Hematopoietic multipotent progenitor cell treated with erythropoietin and hydrocortisone succinate and interleukin-3 and kit ligand, for 15 days (in vitro differentiated cells): ENCODE measurements around the gene DYNC2I2.
A peak's percentile ranks its signal among the peaks of the same experiment; 100 is the strongest.

Experiments used
- DNase-seq: peaks from one replicate; pipeline ENCODE4 v3.0.0-alpha.2; 2015; ENCODE audit warnings: low spot score

The DYNC2I2 gene

GRCh38 chr9:128636024-128636390 lies 20.6 kb downstream of the DYNC2I2 start:
- no peak for DNase-seq

- no peak for DNase-seq
These were observed 21.2 kb downstream of the DYNC2I2 start for GRCh38 chr9:128635266-128636023.

- no peak for DNase-seq
These were observed 21.9 kb downstream of the DYNC2I2 start for GRCh38 chr9:128634651-128635262.

GRCh38 chr9:128634111-128634510 lies 22.5 kb downstream of the DYNC2I2 start:
- no peak for DNase-seq

- no peak for DNase-seq
These were observed 23.0 kb downstream of the DYNC2I2 start for GRCh38 chr9:128633601-128634000.

GRCh38 chr9:128633057-128633456 lies 23.6 kb downstream of the DYNC2I2 start:
- no peak for DNase-seq

- no peak for DNase-seq
These were observed 24.2 kb downstream of the DYNC2I2 start for GRCh38 chr9:128632486-128632885.

GRCh38 chr9:128632066-128632465 lies 24.6 kb downstream of the DYNC2I2 start:
- DNase-seq: no peak

- DNase-seq: no peak
These were observed 25.0 kb downstream of the DYNC2I2 start for GRCh38 chr9:128631636-128632035.

- DNase-seq: no peak
These were observed 26.6 kb downstream of the DYNC2I2 start for GRCh38 chr9:128629852-128630545.

GRCh38 chr9:128629136-128629535 lies 27.5 kb downstream of the DYNC2I2 start:
- DNase-seq: no peak

GRCh38 chr9:128628471-128629048 lies 28.1 kb downstream of the DYNC2I2 start:
- DNase-seq: peak; percentile 20

GRCh38 chr9:128627906-128628305 lies 28.7 kb downstream of the DYNC2I2 start:
- DNase-seq: no peak

- DNase-seq: no peak
These were observed 29.4 kb downstream of the DYNC2I2 start for GRCh38 chr9:128627127-128627715.

GRCh38 chr9:128626181-128626580 lies 30.5 kb downstream of the DYNC2I2 start:
- DNase-seq: no peak

- no peak for DNase-seq
These were observed 31.1 kb downstream of the DYNC2I2 start for GRCh38 chr9:128625391-128626146.

- DNase-seq: no peak
These were observed 32.1 kb downstream of the DYNC2I2 start for GRCh38 chr9:128624566-128624965.

- DNase-seq: no peak
These were observed 34.8 kb downstream of the DYNC2I2 start for GRCh38 chr9:128621730-128622455.

GRCh38 chr9:128619779-128620178 lies 36.9 kb downstream of the DYNC2I2 start:
- DNase-seq: no peak

- no peak for DNase-seq
These were observed 37.5 kb downstream of the DYNC2I2 start for GRCh38 chr9:128619127-128619526.

- no peak for DNase-seq
These were observed 38.7 kb downstream of the DYNC2I2 start for GRCh38 chr9:128617943-128618342.
